ENCODE measurements around the gene ZMYND8.

Gene ZMYND8

DNA sequence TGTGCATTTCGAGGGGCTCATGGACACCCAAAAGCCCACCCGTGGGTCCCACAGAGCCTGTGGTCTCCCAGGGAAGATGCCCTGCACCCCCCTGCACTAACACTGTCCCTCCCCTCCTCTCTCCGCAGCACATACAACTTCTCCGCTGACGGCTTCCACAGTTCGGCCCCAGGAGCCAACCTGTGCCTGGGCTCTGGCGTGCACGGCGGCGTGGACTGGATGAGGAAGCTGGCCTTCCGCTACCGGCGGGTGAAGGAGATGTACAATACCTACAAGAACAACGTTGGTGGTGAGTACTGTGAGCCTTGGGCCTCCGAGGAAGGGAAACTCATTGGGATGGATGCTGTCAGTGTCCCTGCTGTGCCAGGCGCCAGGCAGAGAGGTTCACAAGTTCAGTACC, 183.9 kb downstream of the ZMYND8 start:
- no peaks in the 10 kb centered on the region for H3K9me3 ChIP-seq (ENCODE audit: control insufficient read depth, insufficient read depth, low read depth, low read length)
- no peaks in the 10 kb centered on the region for H3K4me1 ChIP-seq (ENCODE audit: control insufficient read depth, insufficient read depth, low read length)
- CTCF ChIA-PET = interaction anchor here (0.6 to 0.7 kb wide), 2 partner anchors 181 to 263 kb away, joined by 3 to 4 read pairs; no protein-coding TSS in a partner anchor
- H3K27ac ChIP-seq (ENCODE audit: extremely low read depth, low read depth, low read length) = no peak overlapping the region
- H3K36me3 ChIP-seq (ENCODE audit: control insufficient read depth in 2 of 2, insufficient read depth in 1 of 2, low read length in 2 of 2) = peaks cover 0 to 8% of the 10 kb centered on the region in 2 experiments; a peak in 1 of 3 replicates
- H3K4me3 ChIP-seq (ENCODE audit: low read depth, low read length) = no peak overlapping the region
- no peak for TF ChIP-seq GLI4 (tag by site-specific recombination; IDR thresholded peaks at IDR 0.05)
- TF ChIP-seq ZNF202 (tag by site-specific recombination; IDR thresholded peaks at IDR 0.05; ENCODE audit: borderline replicate concordance) = no peak
- no peak for TF ChIP-seq ZNF76 (tag by site-specific recombination; IDR thresholded peaks at IDR 0.05; ENCODE audit: borderline replicate concordance, low read depth)
- TF ChIP-seq ZNF354C (tag by site-specific recombination; IDR thresholded peaks at IDR 0.05; ENCODE audit: borderline replicate concordance, low read depth) = no peak
- no peak for TF ChIP-seq ZNF670 (tag by site-specific recombination; IDR thresholded peaks at IDR 0.05; ENCODE audit: low read depth)
- no peak for TF ChIP-seq ZNF114 (tag by site-specific recombination; IDR thresholded peaks at IDR 0.05)
- TF ChIP-seq ZNF555 (tag by site-specific recombination; conservative IDR thresholded peaks at IDR 0.05) = no peak
- TF ChIP-seq ZNF211 (tag by site-specific recombination; IDR thresholded peaks at IDR 0.05; ENCODE audit: low read depth) = no peak
- TF ChIP-seq ZNF510 (tag by site-specific recombination; IDR thresholded peaks at IDR 0.05; ENCODE audit: insufficient replicate concordance) = no peak
- no peak for TF ChIP-seq ZNF629 (tag by site-specific recombination; IDR thresholded peaks at IDR 0.05)
- TF ChIP-seq ZNF626 (tag by site-specific recombination; IDR thresholded peaks at IDR 0.05) = no peak
- TF ChIP-seq, protein P1, sequence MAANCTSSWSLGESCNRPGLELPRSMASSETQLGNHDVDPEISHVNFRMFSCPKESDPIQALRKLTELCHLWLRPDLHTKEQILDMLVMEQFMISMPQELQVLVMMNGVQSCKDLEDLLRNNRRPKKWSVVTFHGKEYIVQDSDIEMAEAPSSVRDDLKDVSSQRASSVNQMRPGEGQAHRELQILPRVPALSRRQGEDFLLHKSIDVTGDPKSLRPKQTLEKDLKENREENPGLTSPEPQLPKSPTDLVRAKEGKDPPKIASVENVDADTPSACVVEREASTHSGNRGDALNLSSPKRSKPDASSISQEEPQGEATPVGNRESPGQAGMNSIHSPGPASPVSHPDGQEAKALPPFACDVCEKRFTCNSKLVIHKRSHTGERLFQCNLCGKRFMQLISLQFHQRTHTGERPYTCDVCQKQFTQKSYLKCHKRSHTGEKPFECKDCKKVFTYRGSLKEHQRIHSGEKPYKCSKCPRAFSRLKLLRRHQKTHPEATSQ (tag by site-specific recombination; IDR thresholded peaks at IDR 0.05) = no peak
- no peak for TF ChIP-seq ZNF132 (tag by site-specific recombination; IDR thresholded peaks at IDR 0.05; ENCODE audit: borderline replicate concordance)
- no peak for TF ChIP-seq RBAK (tag by site-specific recombination; IDR thresholded peaks at IDR 0.05)
- no peak for TF ChIP-seq BCL11A (tag by site-specific recombination; IDR thresholded peaks at IDR 0.05; ENCODE audit: low read depth)
- no peak for TF ChIP-seq ZNF768 (tag by site-specific recombination; IDR thresholded peaks at IDR 0.05)
- TF ChIP-seq ZFP3 (tag by site-specific recombination; IDR thresholded peaks at IDR 0.05; ENCODE audit: low read depth) = no peak
- TF ChIP-seq ZIC2 (tag by site-specific recombination; IDR thresholded peaks at IDR 0.05) = no peak
- no peak for TF ChIP-seq ZNF274 (IDR thresholded peaks at IDR 0.05; ENCODE audit: low read length)
- no peak for TF ChIP-seq ZNF274 (tag by site-specific recombination; IDR thresholded peaks at IDR 0.05; ENCODE audit: borderline replicate concordance)
- POLR2A ChIA-PET = no interaction called here

DNA sequence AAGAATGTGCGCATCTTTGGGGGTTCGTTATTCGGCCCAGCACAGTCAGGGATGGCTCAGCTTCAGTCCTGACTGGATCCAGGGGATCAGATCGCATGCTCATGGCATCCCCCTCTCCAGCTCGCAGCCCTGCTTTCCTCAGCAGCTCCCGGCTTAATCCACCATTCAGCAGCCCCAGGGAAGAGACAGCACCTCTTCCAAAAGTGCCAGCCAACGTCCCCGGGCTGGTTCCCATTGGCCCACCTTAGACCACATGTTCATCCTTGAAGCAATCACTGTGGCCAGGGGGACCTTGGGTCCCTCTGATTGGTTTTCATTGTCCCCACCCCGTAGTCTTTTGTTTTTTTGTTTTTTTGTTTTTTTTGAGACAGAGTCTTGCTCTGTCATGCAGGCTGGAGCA, 188.7 kb downstream of the ZMYND8 start:
- ChIA-PET CTCF (no interaction called here), POLR2A (no interaction called here)
- TF ChIP-seq EGR2 (tag by site-specific recombination; IDR thresholded peaks at IDR 0.05; ENCODE audit: low read depth) = no peak
- no peak for TF ChIP-seq ZNF423 (tag by site-specific recombination; IDR thresholded peaks at IDR 0.05)
- TF ChIP-seq, protein P2, sequence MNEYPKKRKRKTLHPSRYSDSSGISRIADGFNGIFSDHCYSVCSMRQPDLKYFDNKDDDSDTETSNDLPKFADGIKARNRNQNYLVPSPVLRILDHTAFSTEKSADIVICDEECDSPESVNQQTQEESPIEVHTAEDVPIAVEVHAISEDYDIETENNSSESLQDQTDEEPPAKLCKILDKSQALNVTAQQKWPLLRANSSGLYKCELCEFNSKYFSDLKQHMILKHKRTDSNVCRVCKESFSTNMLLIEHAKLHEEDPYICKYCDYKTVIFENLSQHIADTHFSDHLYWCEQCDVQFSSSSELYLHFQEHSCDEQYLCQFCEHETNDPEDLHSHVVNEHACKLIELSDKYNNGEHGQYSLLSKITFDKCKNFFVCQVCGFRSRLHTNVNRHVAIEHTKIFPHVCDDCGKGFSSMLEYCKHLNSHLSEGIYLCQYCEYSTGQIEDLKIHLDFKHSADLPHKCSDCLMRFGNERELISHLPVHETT (tag by site-specific recombination; IDR thresholded peaks at IDR 0.05) = no peak
- no peak for TF ChIP-seq ZSCAN16 (tag by site-specific recombination; IDR thresholded peaks at IDR 0.05)
- no peak for TF ChIP-seq ZNF660 (tag by site-specific recombination; IDR thresholded peaks at IDR 0.05)
- no peak for TF ChIP-seq OSR2 (tag by site-specific recombination; IDR thresholded peaks at IDR 0.05)
- no peak for TF ChIP-seq ZNF202 (tag by site-specific recombination; IDR thresholded peaks at IDR 0.05; ENCODE audit: borderline replicate concordance)
- TF ChIP-seq REPIN1 (tag by site-specific recombination; IDR thresholded peaks at IDR 0.05; ENCODE audit: low read depth) = no peak
- TF ChIP-seq, protein P3, sequence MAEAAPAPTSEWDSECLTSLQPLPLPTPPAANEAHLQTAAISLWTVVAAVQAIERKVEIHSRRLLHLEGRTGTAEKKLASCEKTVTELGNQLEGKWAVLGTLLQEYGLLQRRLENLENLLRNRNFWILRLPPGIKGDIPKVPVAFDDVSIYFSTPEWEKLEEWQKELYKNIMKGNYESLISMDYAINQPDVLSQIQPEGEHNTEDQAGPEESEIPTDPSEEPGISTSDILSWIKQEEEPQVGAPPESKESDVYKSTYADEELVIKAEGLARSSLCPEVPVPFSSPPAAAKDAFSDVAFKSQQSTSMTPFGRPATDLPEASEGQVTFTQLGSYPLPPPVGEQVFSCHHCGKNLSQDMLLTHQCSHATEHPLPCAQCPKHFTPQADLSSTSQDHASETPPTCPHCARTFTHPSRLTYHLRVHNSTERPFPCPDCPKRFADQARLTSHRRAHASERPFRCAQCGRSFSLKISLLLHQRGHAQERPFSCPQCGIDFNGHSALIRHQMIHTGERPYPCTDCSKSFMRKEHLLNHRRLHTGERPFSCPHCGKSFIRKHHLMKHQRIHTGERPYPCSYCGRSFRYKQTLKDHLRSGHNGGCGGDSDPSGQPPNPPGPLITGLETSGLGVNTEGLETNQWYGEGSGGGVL (tag by site-specific recombination; IDR thresholded peaks at IDR 0.05) = no peak
- TF ChIP-seq ZNF626 (tag by site-specific recombination; IDR thresholded peaks at IDR 0.05) = no peak
- no peak for TF ChIP-seq GLIS2 (tag by site-specific recombination; IDR thresholded peaks at IDR 0.05)
- TF ChIP-seq ZNF10 (tag by site-specific recombination; IDR thresholded peaks at IDR 0.05) = no peak
- TF ChIP-seq ZIC2 (tag by site-specific recombination; IDR thresholded peaks at IDR 0.05) = no peak
- TF ChIP-seq ZNF843 (tag by site-specific recombination; IDR thresholded peaks at IDR 0.05) = no peak
- Histone ChIP-seq H3K9me3 (ENCODE audit: control insufficient read depth, insufficient read depth, low read depth, low read length) (no peaks in the 10 kb centered on the region), H3K27ac (ENCODE audit: extremely low read depth, low read depth, low read length) (no peak overlapping the region), H3K4me3 (ENCODE audit: low read depth, low read length) (no peak overlapping the region), H3K4me1 (ENCODE audit: control insufficient read depth, insufficient read depth, low read length) (no peaks in the 10 kb centered on the region), H3K36me3 (ENCODE audit: control insufficient read depth in 2 of 2, insufficient read depth in 1 of 2, low read length in 2 of 2) (peaks cover 0 to 5% of the 10 kb centered on the region in 2 experiments; a peak in 1 of 3 replicates)

All from HEK293 (cell line).